GM18526 (cell line): ENCODE data around the gene IL1RN.

ENCODE experiments used
- POLR2A ChIP-seq: IDR thresholded peaks from 3 replicates; pipeline ENCODE4 v1.6.1; 2011; ENCODE audit not compliant: insufficient read length; ENCODE audit errors: extremely low read depth

The IL1RN gene

DNA sequence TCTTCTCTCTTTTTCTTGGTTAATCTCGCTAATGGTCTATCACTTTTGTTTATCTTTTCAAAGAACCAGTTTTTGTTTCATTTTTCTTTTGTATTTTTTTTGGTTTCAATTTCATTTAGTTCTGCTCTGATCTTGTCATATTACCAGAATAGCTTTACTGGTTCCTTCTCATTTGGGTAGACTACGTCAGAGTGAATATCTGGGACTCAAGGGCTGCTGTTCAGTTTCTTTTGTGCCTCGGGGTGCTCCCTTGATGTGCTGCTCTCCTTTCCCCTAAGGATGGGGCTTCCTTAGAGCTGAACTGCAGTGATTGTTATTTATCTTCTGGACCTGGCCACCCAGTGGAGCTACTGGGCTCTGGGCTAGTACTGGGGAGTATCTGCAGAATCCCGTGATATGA is 29.4 kb upstream of the IL1RN start:
- no peak for TF ChIP-seq POLR2A

GRCh38 chr2:113098532-113098931 is 28.9 kb upstream of the IL1RN start:
- no peak for TF ChIP-seq POLR2A

GRCh38 chr2:113102133-113102532 is 25.3 kb upstream of the IL1RN start:
- no peak for TF ChIP-seq POLR2A

GRCh38 chr2:113103277-113103676 is 24.1 kb upstream of the IL1RN start:
- no peak for TF ChIP-seq POLR2A

DNA sequence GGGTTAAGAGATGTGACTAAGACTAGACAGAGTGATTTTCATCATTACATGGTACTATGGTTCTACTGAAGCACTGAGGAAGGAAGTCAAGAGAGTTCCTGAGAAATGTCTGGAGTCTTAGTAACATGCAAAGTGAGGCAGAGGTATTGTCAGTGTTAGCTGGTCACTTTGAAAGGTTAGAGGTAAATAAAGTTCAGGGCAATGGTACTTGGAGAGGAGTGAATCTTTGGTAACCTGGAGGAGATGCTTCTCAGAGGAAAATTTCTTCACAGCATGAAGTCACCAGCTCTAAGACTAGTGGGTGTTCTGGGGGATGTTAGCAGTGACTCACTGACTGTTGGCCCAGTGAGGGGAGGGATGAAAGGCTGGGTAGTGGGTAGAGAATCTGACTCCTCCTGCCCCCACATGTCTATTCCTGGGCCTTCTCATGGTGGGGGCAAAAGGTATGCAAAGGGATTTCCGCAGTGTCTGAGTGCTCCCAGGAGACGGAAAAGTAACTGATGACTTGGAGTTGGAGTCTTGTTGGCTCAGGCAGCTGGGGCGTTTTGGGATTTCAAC is 23.3 kb upstream of the IL1RN start:
- no peak for TF ChIP-seq POLR2A

DNA sequence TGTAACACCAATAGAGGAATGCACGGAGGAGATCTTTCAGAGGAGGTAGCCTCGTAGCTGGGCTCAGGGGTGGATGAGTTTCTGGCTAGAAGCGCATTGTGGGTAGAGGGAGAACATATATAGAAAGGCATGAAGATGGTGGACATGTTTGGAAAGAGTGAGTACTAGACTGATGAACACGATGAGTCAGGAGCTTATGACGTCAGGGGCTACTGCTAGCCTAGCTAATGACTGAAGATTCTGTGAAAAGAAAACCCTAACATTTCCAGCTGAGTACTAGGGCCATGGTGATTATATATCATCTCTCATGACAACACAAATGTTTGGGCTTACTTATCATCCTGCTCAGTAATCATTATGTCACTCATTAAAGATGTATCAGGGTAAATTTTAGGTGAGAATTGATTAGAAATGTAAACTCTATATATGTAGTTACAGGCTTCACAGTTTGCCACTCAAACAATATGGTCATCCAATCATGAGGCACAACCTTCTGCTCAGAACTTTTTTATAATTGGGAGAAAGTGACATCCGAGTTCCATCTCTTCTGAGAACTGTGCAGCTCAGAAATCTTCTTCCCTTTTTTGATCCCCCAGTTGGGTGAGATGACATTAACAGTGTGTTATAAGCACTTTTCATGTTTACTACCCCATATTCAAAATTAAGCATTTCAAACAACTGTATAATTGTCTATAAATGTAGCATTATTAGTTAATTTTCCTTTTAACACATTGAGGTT is 22.2 kb upstream of the IL1RN start:
- no peak for TF ChIP-seq POLR2A

DNA sequence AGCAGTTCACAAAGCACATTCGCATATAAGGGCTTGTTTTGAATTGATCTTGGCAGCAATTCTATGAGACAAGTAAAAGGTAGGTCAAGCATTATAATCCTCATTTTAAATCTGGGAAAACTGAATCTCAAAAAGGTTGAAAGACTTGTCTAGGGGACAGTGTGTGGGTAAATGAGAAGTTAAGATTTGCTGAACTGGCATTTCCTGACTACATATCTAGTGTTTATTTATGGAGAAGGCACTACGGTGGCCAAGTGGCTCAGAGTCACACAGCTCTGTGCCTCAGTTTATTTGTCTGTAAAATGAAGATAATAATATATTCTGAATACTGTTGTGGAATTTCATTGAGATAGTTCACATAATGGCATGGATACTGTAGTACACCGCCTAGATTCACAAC is 16.3 kb upstream of the IL1RN start:
- no peak for TF ChIP-seq POLR2A

DNA sequence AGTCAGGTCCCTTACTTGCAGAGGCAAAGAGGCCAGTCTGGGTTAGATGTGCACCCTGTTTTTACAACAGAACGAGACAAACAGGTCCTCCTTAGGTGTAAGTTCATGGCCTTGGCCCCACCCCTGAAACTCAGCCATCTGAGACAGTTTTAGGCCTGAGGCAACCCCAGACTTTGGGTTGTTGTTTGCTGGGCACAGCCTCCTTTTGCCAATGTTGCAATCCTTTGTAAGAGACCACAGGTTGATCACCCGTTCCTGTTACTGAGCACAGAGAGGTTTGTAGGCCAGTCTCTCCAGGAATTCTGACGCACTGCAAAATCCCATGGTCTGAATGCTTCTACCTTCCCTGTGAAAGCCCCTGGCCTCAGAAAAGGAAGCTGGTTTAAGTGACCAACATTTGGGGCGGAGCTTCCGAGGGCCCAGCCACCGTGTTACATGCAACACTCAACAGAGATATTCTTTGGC is 15.5 kb upstream of the IL1RN start:
- no peak for TF ChIP-seq POLR2A

DNA sequence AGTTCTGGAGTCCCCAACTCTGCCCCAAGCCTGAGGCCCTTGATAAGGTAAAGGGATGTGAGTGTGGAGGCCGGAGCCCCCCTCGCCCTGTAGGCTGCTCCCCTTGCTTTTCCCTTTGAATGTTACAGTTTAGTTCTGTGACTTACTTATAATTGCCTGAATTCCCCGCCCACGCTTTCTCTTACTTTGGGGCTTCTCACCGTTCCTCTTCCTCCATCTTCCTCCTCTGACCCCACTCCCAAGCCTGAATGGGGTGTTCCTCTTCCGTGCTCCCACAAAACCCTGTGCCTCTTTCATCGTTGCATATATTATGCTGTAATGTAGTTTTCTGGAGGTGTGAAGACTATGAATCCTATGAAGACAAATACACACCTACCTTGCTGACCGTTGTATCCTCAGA is 15.0 kb upstream of the IL1RN start:
- no peak for TF ChIP-seq POLR2A

- no peak for TF ChIP-seq POLR2A
Observed at GRCh38 chr2:113112871-113113270, 14.5 kb upstream of the IL1RN start.

- TF ChIP-seq POLR2A = no peak
Observed at GRCh38 chr2:113113807-113114206, 13.6 kb upstream of the IL1RN start.

GRCh38 chr2:113114224-113114945 is 13.0 kb upstream of the IL1RN start:
- no peak for TF ChIP-seq POLR2A

- no peak for TF ChIP-seq POLR2A
Observed at GRCh38 chr2:113114996-113115395, 12.4 kb upstream of the IL1RN start.

DNA sequence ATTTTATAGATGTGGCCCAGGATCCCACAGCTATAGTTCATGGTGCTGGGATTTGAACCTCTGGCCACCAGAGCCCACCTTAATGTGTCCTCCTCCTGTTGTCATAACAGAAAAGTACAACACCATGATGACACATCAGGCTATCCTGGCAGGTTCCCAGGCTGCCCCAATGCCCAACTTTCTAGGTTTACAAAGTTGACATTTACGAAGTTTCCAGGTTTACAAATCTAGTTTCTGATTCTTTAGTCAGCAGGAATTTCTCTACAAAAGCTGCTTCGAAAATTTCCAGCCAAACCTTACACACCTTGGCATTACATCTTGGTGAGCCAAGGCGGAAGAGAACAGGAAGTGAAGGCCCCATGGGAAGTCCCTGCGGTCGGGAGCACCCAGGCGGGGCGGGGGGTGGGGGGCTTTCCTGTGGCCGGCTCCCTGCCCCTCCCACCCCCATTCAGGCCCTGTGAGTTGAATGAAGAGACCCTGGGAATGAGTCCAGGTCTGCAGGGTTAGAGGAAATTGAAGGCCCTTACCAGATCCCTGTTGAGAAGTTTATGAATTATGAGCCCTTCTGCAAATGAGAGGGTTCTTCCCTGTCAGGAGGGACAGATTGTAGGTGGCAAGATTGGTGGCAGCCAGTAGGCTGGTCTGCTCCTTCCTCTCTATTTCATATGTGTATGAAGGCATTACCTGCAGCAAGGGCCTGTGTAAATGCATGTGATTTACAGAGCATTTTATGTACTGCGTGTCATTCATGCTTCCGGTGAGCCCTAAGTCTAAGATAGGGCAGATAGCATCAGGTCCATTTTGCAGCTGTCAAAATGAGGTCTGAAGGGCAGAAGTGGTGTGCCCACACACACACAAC is 11.1 kb upstream of the IL1RN start:
- TF ChIP-seq POLR2A = no peak

DNA sequence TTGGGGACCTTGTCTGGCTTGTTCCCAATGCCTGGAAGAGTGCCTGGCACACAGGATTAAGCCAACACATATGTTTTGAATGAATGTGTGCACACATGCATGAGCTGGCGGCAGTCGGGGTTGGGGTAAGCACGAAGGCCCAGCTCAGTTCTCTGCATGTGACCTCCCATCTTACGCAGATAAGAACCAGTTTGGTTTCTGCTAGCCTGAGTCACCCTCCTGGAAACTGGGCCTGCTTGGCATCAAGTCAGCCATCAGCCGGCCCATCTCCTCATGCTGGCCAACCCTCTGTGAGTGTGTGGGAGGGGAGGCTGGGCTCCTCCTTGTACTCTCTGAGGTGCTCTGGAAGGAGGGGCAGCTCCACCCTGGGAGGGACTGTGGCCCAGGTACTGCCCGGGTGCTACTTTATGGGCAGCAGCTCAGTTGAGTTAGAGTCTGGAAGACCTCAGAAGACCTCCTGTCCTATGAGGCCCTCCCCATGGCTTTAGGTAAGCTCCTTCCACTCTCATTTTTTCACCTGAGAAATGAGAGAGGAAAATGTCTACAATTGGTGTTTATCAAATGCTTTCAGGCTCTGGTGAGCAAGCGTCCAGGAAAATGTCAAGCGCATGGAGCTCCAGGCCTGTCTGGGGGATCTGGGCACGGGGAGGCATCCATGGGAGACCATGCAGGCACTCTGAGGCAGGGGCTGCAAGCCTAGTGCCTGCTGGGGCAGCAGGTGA is 9.7 kb upstream of the IL1RN start:
- no peak for TF ChIP-seq POLR2A
